NB4 (cell line): ENCODE results near the gene EPDR1.

ENCODE experiments used
- MYC ChIP-seq: IDR thresholded peaks from 2 replicates; pipeline ENCODE4 v1.6.1; 2011; ENCODE audit warnings: low read depth, low read length
- POLR2A ChIP-seq: IDR thresholded peaks from 2 replicates; pipeline ENCODE4 v1.6.1; 2011; ENCODE audit warnings: mild to moderate bottlenecking; ENCODE audit not compliant: insufficient read length; ENCODE audit errors: extremely low read depth
- TF ChIP-seq, protein P1 (sequence below): IDR thresholded peaks from one replicate; pipeline ENCODE4 v1.5.1; 2012; ENCODE audit warnings: low read depth, low read length
- TF ChIP-seq, protein P2 (sequence below): IDR thresholded peaks from 2 replicates; pipeline ENCODE4 v1.6.1; 2011; ENCODE audit warnings: low read depth, low read length

DNA sequence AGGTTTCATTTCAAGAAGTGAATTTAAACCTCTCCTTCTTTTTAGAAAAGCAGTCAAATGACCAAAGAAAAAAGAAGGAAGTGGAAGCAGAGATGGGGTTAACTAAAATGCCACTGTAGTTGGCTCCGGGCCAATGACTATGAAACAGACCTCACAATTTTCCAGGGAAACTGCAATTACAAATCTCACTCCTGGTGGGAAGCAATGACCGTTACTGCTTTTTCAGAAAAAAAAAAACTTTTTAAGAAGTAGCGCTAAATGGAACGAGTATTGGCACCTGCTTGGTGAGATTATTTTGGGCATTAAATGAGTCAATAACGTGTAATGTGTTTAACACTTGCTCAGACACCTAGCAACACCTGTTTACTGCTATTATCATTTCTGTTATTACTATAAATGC is 5.0 kb upstream of the EPDR1 start:
- TF ChIP-seq, protein P1, sequence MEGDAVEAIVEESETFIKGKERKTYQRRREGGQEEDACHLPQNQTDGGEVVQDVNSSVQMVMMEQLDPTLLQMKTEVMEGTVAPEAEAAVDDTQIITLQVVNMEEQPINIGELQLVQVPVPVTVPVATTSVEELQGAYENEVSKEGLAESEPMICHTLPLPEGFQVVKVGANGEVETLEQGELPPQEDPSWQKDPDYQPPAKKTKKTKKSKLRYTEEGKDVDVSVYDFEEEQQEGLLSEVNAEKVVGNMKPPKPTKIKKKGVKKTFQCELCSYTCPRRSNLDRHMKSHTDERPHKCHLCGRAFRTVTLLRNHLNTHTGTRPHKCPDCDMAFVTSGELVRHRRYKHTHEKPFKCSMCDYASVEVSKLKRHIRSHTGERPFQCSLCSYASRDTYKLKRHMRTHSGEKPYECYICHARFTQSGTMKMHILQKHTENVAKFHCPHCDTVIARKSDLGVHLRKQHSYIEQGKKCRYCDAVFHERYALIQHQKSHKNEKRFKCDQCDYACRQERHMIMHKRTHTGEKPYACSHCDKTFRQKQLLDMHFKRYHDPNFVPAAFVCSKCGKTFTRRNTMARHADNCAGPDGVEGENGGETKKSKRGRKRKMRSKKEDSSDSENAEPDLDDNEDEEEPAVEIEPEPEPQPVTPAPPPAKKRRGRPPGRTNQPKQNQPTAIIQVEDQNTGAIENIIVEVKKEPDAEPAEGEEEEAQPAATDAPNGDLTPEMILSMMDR = no peak
- TF ChIP-seq, protein P2, sequence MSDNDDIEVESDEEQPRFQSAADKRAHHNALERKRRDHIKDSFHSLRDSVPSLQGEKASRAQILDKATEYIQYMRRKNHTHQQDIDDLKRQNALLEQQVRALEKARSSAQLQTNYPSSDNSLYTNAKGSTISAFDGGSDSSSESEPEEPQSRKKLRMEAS = no peak
- TF ChIP-seq MYC (no peak), POLR2A (no peak)
